SHP77 (cell line): ENCODE measurements around the gene PTPRD.

ENCODE experiments used
- DNase-seq, 2 experiments: peaks; one replicate each; lab custom pipeline; 2025; lab: John Stamatoyannopoulos, UW

Gene PTPRD

DNA sequence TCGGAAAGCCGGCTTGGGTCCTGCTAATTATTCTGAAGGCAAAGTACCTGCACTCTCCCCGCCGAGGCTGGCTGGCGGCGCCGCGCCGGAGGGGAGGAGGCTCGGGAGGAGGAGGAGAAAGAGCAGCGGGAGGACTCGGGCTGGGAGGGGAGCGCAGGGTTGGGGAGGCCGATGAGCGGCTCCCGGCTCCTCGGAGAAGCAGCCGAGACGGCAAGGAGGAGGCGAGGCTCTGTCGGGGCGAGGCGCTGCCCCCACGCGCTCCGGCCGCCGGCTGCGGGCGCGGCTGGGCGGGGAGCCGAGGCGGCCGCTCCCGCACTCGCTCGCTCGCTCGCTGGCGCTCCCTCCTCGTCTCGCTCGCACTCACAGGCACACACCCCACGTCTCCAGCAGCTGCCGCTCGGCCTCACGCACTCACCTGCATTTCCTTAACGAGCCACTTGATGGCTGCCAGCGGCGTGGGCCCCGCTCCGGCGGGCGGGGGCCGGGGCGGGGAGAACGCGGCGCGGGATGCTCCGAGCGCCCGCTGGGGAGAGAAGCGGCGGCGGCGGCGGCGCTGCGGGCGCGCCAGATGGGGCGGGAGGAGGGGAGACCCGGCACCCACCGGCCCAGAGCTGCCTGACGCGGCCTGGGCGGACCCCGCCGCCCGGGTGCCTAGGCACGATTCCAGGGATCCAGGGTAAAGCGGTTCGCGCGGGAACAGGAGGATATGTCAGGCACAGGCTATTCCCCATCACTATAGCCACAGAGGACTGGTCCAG lies at the start of gene PTPRD:
PTPRD (minus strand) TSS at position 362 of the 758 bp plus-strand sequence.
- DNase-seq: peak; percentile 24 to 25

DNA sequence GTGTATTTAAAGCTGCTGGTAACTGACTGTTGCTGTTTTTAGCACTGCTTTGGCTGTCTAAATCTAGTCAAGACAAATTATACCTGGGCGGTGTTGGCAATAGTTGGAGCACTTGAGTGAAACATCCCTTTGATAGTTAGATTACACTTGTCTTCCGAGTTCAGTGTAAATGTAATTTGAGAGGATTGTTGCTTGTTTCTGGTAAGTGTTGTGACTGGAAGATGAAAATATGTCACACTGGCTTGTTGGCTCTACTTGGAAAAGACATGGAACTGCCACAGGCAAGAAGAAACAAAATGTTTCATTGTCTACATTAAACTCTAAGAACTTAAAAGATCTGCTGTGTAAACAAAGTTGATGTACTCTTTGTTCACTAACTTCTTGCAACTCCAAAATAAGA lies 49.2 kb upstream of the PTPRD start:
- DNase-seq: no peak

GRCh38 chr9:10661376-10661775 lies 48.6 kb upstream of the PTPRD start:
- DNase-seq: no peak

DNA sequence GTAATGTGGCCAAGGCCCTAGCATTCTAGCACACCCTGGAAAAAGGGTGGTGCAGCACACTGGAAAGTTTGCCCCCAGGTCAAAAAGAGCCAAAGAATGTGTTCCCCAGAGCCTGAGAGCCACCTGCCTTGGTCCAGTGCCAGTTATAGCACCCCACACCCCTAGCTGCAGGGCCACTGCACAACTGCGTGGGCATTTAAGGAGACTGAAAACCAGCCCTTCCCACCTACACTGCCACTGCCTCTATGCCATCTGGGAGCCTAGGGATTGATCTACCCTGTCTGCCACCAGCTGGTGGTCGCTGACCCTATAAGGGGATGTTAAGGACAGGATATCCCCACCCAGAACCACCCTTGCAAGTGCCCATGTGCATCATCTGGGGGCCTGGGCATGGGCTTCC lies 38.2 kb upstream of the PTPRD start:
- DNase-seq: no peak

- DNase-seq: no peak
These were observed 36.3 kb upstream of the PTPRD start for GRCh38 chr9:10649076-10649475.

- no peak for DNase-seq
These were observed 21.0 kb upstream of the PTPRD start for GRCh38 chr9:10633785-10634184.

GRCh38 chr9:10614196-10614800 lies 1.5 kb upstream of the PTPRD start:
- no peak for DNase-seq

GRCh38 chr9:10613419-10613818 lies 617 bp upstream of the PTPRD start:
- DNase-seq: no peak

- DNase-seq: no peak
These were observed 7.4 kb downstream of the PTPRD start for GRCh38 chr9:10605388-10605787.

GRCh38 chr9:10604927-10605326 lies 7.9 kb downstream of the PTPRD start:
- no peak for DNase-seq

DNA sequence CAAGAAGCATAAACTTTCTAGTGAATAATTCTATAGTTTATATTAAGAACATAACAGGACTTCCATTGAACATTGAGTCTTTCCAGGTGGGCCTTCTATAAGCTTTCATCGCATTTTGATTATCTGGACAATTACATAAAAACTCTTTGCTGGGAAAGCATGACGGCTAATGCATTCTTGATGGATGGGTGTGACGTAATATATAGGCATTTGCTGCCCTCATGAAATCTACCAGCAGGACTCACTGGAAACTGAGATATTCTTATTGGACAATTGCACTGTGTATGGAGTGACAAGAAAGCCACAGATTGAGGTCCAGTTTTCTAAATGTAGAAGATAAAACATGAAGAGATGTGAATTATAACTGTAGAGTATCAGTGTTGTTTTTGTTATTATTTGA lies 15.0 kb downstream of the PTPRD start:
- DNase-seq: no peak

GRCh38 chr9:10594482-10594881 lies 18.3 kb downstream of the PTPRD start:
- no peak for DNase-seq

DNA sequence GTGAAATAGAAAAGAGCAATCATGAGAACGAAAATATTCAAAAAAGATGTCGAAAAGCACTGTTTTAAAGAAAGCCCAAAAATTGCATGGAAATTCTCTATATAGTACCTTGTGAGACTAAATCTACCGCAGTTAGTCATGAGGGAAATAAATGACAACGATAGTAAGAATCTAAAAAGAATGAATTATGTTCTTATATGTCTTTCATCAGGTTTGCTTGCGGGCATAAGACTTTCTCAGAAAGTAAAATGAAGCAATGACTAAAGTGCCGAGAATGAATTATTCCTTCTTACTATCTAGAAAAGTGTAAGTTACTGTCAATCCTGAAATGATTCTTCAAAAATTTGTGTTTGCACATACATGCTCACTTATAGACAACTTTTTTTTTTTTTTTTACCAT lies 26.4 kb downstream of the PTPRD start:
- DNase-seq: no peak

DNA sequence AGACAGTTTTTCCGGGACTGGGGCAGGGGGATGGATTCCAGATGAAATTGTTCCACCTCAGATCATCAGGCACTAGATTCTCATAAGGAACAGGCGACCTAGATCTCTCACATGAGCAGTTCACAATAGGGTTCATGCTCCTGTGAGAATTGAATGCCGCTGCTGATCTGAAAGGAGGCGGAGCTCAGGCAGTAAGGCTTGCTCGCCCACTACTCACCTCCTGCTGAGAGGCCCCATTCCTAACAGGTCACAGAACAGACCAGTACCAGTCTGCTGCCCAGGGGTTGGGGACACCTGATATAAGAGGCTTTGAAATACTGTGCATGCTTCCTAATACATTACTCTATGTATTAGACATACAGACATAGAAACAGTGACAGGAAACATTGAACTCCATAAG lies 41.1 kb downstream of the PTPRD start:
- no peak for DNase-seq

- no peak for DNase-seq
These were observed 46.0 kb downstream of the PTPRD start for GRCh38 chr9:10566848-10567247.

DNA sequence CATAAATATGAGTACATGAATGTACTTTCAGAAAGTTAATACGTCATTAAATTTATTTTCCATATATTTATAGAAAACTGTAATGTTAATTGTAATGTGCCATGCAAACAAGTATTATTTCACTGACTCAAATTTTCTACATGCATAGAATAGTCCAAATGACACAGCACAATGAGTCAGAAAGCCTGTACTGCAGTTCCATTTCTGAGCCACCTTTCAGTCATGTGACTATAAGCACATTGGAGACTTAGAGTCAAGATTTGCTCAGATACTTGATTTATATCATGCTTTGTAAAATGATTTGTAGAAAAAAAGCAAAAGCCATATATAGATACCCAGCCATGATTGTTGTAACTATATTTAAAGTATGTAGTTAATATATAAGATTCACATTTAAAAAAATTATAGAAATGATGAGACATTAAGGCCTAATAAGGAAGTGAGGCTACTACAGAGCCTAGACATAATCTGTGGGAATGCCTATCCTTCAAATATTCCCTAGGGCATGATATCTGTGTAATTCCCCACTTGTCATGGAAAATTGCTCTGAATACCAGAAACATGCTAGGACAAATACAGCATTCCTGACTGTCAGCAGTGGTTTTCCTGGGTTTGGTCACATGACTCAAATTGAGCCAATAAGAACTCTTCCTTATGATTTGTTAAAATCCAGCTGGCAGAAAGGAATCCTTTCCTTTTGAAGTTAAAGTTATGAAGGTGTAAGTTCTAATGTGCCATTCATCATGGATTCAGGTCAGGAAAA lies 50.0 kb downstream of the PTPRD start:
- no peak for DNase-seq

DNA sequence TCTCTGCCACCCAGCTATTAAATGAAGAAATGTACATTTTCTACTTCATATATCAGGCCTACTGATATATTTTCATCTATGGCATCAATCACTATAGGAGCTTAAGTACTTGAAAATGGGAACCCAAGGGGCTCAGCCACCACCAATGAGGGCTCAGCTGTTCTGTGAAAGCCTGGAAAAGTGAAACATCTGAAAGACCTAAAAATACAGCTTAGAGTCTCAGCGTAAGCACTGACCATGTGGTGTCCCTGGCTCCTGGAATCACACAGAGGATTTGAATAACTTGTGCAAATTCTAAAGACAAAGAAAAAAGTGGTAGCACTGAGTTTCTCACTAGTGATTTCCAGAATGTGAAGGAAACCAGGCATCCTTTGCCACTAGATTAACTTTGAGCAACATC lies 64.5 kb downstream of the PTPRD start:
- DNase-seq: no peak

DNA sequence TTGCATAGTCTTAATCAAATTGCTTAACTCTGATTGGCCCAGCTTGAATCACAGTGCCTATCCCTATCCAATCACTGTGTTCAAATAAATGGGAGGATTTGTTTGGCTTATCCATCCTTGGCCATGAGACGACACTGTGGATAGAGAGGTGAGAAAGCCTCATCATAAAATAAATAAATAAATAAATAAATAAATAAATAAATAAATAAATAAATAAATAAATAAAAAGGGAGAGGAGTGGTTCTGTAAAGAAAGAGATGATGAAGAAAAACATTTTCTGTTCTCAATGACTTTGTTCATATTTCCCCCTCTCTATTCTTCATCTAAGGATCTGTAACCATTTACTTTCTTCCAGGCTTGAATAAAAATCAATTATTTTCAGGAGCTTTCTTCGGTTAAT lies 74.7 kb downstream of the PTPRD start:
- no peak for DNase-seq

DNA sequence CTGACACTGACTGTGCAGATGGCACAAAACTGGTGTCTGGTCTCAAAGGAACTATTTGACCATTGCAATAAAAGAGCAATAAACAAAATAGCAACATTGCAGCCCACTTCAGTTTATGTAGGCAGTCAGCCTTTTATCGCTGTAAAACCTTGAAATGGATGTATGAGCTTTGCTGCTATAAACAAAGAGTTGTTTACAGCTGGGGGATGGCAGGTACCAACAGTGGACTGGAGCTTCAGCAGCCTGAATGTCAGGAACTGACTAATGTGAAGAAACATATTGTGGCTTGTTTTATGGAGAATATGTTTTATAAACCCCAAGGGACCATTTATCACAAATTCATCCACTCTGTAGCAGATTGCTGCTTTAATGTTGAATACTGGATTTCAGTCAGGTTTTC lies 78.0 kb downstream of the PTPRD start:
- no peak for DNase-seq

DNA sequence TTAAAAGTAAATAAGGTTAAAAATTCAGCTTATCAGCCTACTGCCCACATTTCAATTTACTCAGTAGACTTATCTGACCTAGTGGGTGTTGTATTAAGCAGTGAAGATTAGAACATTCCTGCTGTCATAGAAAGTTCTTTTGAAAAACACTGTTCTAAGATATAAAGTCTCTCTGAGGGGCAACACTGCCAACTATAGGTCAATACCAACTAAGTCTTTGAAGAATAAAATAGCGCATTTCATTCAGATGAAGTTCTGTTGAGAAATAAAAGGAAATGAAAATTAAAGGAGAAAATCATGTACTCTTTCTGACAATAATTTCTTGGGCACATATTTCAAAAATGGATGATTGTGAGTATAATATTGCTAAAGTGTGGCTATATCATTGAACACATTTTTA lies 86.8 kb downstream of the PTPRD start:
- DNase-seq: no peak

- DNase-seq: no peak
These were observed 89.6 kb downstream of the PTPRD start for GRCh38 chr9:10523164-10523563.

DNA sequence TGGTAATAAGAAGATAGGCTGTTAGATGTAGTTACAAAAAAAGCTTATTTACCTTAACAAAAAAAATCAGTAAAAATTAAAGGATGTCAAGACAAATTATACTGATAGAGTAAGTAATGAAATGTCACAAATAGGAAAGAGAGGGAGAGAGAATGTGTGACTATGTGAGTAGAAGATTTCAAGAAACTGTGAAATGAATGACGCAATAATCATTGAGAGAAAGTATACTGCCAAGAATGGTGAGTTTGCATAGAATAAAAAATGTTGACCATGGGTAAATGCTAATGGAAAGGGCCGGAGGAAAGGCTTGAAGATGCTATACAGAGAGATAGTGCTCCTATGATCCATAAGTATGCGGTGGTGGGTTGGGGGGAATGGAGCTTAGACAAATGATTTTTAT lies 100.7 kb downstream of the PTPRD start:
- DNase-seq: no peak

DNA sequence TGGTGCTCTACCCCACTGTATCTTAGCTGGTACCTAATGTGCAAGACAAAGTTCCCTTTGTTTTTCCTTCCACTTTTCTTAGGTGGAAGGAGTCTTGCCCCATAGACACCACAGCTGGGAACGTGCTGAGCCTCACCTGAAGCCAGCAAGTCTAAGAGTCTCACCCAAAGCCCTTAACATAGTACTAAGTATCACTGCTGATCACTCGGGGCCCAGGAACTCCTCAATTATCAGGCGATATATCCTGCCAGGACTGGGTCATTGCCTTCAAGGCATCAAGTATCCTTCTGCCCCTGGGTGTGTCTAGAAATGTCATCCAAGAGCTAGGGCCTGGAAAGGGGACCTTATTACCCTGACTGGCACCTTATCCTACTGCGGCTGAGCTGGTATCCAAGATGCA lies 123.9 kb downstream of the PTPRD start:
- DNase-seq: no peak
